Activated B cell treated with CpG ODN at 0.5 μM for 24 hours (primary cell): ENCODE results near the gene PANX2. TPM values are rescaled to one million over a fixed set of nuclear protein-coding genes. Genes with fewer than 3 reads are reported as not detected.

ENCODE experiments used
- ATAC-seq: fragments of 200-7000 bp; cut with Tn5 transposase; one replicate; pipeline ENCODE4 v1.10.0; 2021; ENCODE audit warnings: low read depth, mild to moderate bottlenecking, moderate library complexity
- CTCF ChIA-PET: fragments of 350-600 bp; sonication (Branson Sonifier 250); formaldehyde crosslinking; loops from one replicate; lab custom pipeline; 2021; ENCODE audit warnings: antibody characterized with exemption; lab: Charles Lee
- POLR2A ChIA-PET: fragments of 350-600 bp; sonication (Branson Sonifier 250); formaldehyde crosslinking; loops from one replicate; lab custom pipeline; 2021; ENCODE audit warnings: antibody characterized with exemption; lab: Charles Lee
- DNase-seq: peaks from one replicate; pipeline ENCODE4 v3.0.0; 2022
- H3K27ac Mint-ChIP-seq: one replicate; pipeline ENCODE4 v1.8.0; 2020; ENCODE audit warnings: mixed read lengths
- H3K27me3 Mint-ChIP-seq: one replicate; pipeline ENCODE4 v1.8.0; 2021; ENCODE audit warnings: mixed read lengths
- H3K36me3 Mint-ChIP-seq: one replicate; pipeline ENCODE4 v1.8.0; 2021; ENCODE audit warnings: low read depth, mixed read lengths
- H3K4me1 Mint-ChIP-seq: one replicate; pipeline ENCODE4 v1.8.0; 2021; ENCODE audit warnings: mixed read lengths
- H3K4me3 Mint-ChIP-seq: one replicate; pipeline ENCODE4 v1.8.0; 2020; ENCODE audit warnings: mild to moderate bottlenecking, mixed read lengths
- H3K9me3 Mint-ChIP-seq: one replicate; pipeline ENCODE4 v1.8.0; 2020; ENCODE audit warnings: mixed read lengths
- CTCF ChIP-seq: fragments of 200-600 bp; IDR thresholded peaks from one replicate; pipeline ENCODE4 v1.8.0; 2022; ENCODE audit warnings: antibody characterized with exemption, mild to moderate bottlenecking
- intact Hi-C: fragments of 100-400 bp; cut with micrococcal nuclease; formaldehyde crosslinking; loops from one replicate; pipeline ENCODE4 v1.15.1; 2024
- total RNA-seq: library from RNA; stranded (reverse); gene quantifications from 2 replicates; pipeline ENCODE4 v1.2.3, GENCODE V29; 2022

PANX2 gene
- total RNA-seq, 1 donor from 2014 or later = 0.27 TPM

GRCh38 chr22:50176850-50177536, 6.5 kb downstream of the PANX2 start:
- H3K27me3 Mint-ChIP-seq = peaks cover 12% of the 10 kb centered on the region
- CTCF ChIA-PET = no interaction called here
- no peak for TF ChIP-seq CTCF
- POLR2A ChIA-PET = interaction anchor here (6.6 kb wide), 1 partner anchor 14 kb away, joined by 80 read pairs; no protein-coding TSS in a partner anchor
- H3K4me3 Mint-ChIP-seq = no peak overlapping the region
- ATAC-seq (no peak), DNase-seq (no peak)
- H3K27ac Mint-ChIP-seq = no peak overlapping the region
- H3K4me1 Mint-ChIP-seq = peaks cover 34% of the 10 kb centered on the region
- H3K36me3 Mint-ChIP-seq = no peaks in the 10 kb centered on the region
- intact Hi-C loops = no loop called here
- no peaks in the 10 kb centered on the region for H3K9me3 Mint-ChIP-seq

GRCh38 chr22:50177537-50178470, 7.3 kb downstream of the PANX2 start:
- H3K27me3 Mint-ChIP-seq = peaks cover 10% of the 10 kb centered on the region
- H3K4me1 Mint-ChIP-seq = peaks cover 29% of the 10 kb centered on the region
- H3K4me3 Mint-ChIP-seq = no peak overlapping the region
- TF ChIP-seq CTCF = no peak
- no peak for DNase-seq
- H3K9me3 Mint-ChIP-seq = no peaks in the 10 kb centered on the region
- ChIA-PET POLR2A (no interaction called here), CTCF (no interaction called here)
- no peak overlapping the region for H3K27ac Mint-ChIP-seq
- no peaks in the 10 kb centered on the region for H3K36me3 Mint-ChIP-seq
- intact Hi-C loops = no loop called here
- no peak for ATAC-seq

- H3K4me3 Mint-ChIP-seq = no peak overlapping the region
- no peak for TF ChIP-seq CTCF
- ChIA-PET POLR2A (no interaction called here), CTCF (no interaction called here)
- ATAC-seq (no peak), DNase-seq (no peak)
- peaks cover 22% of the 10 kb centered on the region for H3K4me1 Mint-ChIP-seq
- H3K27ac Mint-ChIP-seq = no peak overlapping the region
- intact Hi-C loops = no loop called here
- no peaks in the 10 kb centered on the region for H3K36me3 Mint-ChIP-seq
- H3K27me3 Mint-ChIP-seq = peaks cover 10% of the 10 kb centered on the region
- no peaks in the 10 kb centered on the region for H3K9me3 Mint-ChIP-seq
Measured at GRCh38 chr22:50178471-50178864, 7.9 kb downstream of the PANX2 start.

- no peak for ATAC-seq
- peak; percentile 18 for DNase-seq
- H3K4me3 Mint-ChIP-seq = no peak overlapping the region
- ChIA-PET CTCF (no interaction called here), POLR2A (no interaction called here)
- no peaks in the 10 kb centered on the region for H3K9me3 Mint-ChIP-seq
- no peak overlapping the region for H3K27ac Mint-ChIP-seq
- peaks cover 20% of the 10 kb centered on the region for H3K4me1 Mint-ChIP-seq
- peaks cover 11% of the 10 kb centered on the region for H3K27me3 Mint-ChIP-seq
- no peaks in the 10 kb centered on the region for H3K36me3 Mint-ChIP-seq
- intact Hi-C loops = no loop called here
- TF ChIP-seq CTCF = no peak
Measured at GRCh38 chr22:50178871-50179869, 8.6 kb downstream of the PANX2 start.
